ENCODE data around the gene SIRT6. TPM values are rescaled to one million over a fixed set of nuclear protein-coding genes. Genes with fewer than 3 reads are reported as not detected.

The SIRT6 gene
- total and polyA plus RNA-seq, 12 donors = 7.9 to 26.9 (median 12.0) TPM

- intact Hi-C loops (cut with DNase I) = loop anchor here in 7 of 10 donors (5.0 to 10.0 kb wide), 3 partner anchors 214 to 537 kb away; partner anchors contain the start of gene EEF2 (in 6 of the 7)
- H3K4me3 ChIP-seq = no peak overlapping the region
- no peak for DNase-seq
- WGBS, 2 donors = 86 to 92% methylated on average over 4 of the region's 4 CpGs
- H3K4me1 ChIP-seq = peaks cover 0 to 12% (median 7%) of the 10 kb centered on the region in 9 donors
- H3K36me3 ChIP-seq = no peaks in the 10 kb centered on the region
- no peaks in the 10 kb centered on the region for H3K9me3 ChIP-seq
- H3K27me3 ChIP-seq = peaks cover 16 to 34% (median 29%) of the 10 kb centered on the region in 7 donors
- no peak for TF ChIP-seq CTCF (IDR thresholded peaks at IDR 0.05)
- no peak overlapping the region for H3K27ac ChIP-seq
- ATAC-seq = no peak
Observed at GRCh38 chr19:4201798-4202197, 19.4 kb upstream of the SIRT6 start.

- WGBS, 2 donors = 83 to 85% methylated on average over 2 of the region's 2 CpGs
- intact Hi-C loops (cut with DNase I) = loop anchor here in 7 of 10 donors (5.0 to 10.0 kb wide), 3 partner anchors 214 to 536 kb away; partner anchors contain the start of gene EEF2 (in 6 of the 7)
- peaks cover 0 to 12% (median 7%) of the 10 kb centered on the region in 9 donors for H3K4me1 ChIP-seq
- peaks cover 22 to 41% (median 37%) of the 10 kb centered on the region in 7 donors for H3K27me3 ChIP-seq
- no peak overlapping the region for H3K4me3 ChIP-seq
- H3K9me3 ChIP-seq = no peaks in the 10 kb centered on the region
- DNase-seq = no peak
- no peak for TF ChIP-seq CTCF (IDR thresholded peaks at IDR 0.05)
- no peak overlapping the region for H3K27ac ChIP-seq
- H3K36me3 ChIP-seq = no peaks in the 10 kb centered on the region
- ATAC-seq = no peak
Observed at GRCh38 chr19:4200940-4201542, 18.7 kb upstream of the SIRT6 start.

- ATAC-seq (no peak), DNase-seq (no peak)
- H3K9me3 ChIP-seq = no peaks in the 10 kb centered on the region
- 73 to 75% methylated on average over 33 of the region's 33 CpGs for WGBS, 2 donors
- H3K27ac ChIP-seq = no peak overlapping the region
- peaks cover 22 to 53% (median 48%) of the 10 kb centered on the region in 7 donors for H3K27me3 ChIP-seq
- TF ChIP-seq CTCF (IDR thresholded peaks at IDR 0.05) = no peak
- H3K4me1 ChIP-seq = peaks cover 0 to 10% (median 6%) of the 10 kb centered on the region in 9 donors
- H3K36me3 ChIP-seq = no peaks in the 10 kb centered on the region
- intact Hi-C loops (cut with DNase I) = loop anchor here in 7 of 10 donors (5.0 to 10.0 kb wide), 3 partner anchors 212 to 535 kb away; partner anchors contain the start of gene EEF2 (in 6 of the 7)
- no peak overlapping the region for H3K4me3 ChIP-seq
Observed at GRCh38 chr19:4199699-4200293, 17.4 kb upstream of the SIRT6 start.

DNA sequence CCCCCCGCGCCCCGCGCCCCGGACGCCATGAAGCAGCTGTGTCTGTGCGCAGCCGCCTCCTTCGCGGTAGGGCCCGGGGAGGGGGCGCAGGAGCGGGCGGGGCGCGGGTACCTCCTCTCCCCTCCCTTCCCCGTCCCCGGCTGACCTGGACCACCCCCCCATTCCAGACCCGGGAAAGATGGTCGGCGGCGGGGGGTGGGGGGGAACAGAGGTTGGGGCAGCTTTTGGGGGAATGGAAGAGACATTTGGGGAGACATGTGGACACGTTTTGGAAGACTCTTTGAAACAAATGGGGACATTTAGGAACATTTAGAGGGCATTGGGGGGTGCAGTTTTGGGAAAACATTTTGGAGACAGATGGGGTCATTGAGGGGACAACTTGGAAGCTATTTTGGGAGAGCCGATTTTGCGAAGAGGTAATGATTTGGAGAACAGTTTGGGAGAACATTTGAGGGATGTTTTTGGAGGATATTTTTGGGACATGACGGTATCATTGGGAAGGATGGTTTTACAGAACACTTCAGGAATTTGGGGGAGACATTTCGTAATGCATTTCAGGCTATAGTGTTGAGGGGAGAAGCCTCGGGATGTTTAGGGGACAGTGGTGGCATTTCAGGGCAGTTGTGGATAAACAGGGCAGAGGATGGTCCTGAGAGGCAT is 16.2 kb upstream of the SIRT6 start:
- Histone ChIP-seq H3K36me3 (no peaks in the 10 kb centered on the region), H3K27me3 (peaks cover 22 to 63% (median 58%) of the 10 kb centered on the region in 7 donors), H3K9me3 (no peaks in the 10 kb centered on the region), H3K4me1 (peaks cover 0 to 9% (median 3%) of the 10 kb centered on the region in 9 donors), H3K27ac (no peak overlapping the region), H3K4me3 (peak overlapping the region in 2 of 10 donors; percentile 8 to 10)
- ATAC-seq (no peak), DNase-seq (no peak)
- WGBS, 2 donors = 5 to 8% methylated on average over 24 to 28 of the region's 28 CpGs
- intact Hi-C loops (cut with DNase I) = no loop called here
- TF ChIP-seq CTCF (IDR thresholded peaks at IDR 0.05) = no peak
